Measurements from ENCODE around the gene SLC10A3. TPM values are rescaled to one million over a fixed set of nuclear protein-coding genes. Genes with fewer than 3 reads are reported as not detected.

Gene SLC10A3, protein sequence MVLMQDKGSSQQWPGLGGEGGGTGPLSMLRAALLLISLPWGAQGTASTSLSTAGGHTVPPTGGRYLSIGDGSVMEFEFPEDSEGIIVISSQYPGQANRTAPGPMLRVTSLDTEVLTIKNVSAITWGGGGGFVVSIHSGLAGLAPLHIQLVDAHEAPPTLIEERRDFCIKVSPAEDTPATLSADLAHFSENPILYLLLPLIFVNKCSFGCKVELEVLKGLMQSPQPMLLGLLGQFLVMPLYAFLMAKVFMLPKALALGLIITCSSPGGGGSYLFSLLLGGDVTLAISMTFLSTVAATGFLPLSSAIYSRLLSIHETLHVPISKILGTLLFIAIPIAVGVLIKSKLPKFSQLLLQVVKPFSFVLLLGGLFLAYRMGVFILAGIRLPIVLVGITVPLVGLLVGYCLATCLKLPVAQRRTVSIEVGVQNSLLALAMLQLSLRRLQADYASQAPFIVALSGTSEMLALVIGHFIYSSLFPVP
- 38.3 and 39.0 TPM in 2 replicates for total RNA-seq

GRCh38 chrX:154490414-154491083, at the start of gene SLC10A3:
Gene SLC10A3, minus strand, starts transcription at chrX:154490629. Its CDS starts 1,689 bp downstream, at chrX:154488940.

GRCh38 chrX:154515966-154516655, 25.7 kb upstream of the SLC10A3 start, which contains the start of gene FAM3A:
Gene FAM3A, minus strand, starts transcription at chrX:154516232. Its CDS starts 460 bp downstream, at chrX:154515772.

DNA sequence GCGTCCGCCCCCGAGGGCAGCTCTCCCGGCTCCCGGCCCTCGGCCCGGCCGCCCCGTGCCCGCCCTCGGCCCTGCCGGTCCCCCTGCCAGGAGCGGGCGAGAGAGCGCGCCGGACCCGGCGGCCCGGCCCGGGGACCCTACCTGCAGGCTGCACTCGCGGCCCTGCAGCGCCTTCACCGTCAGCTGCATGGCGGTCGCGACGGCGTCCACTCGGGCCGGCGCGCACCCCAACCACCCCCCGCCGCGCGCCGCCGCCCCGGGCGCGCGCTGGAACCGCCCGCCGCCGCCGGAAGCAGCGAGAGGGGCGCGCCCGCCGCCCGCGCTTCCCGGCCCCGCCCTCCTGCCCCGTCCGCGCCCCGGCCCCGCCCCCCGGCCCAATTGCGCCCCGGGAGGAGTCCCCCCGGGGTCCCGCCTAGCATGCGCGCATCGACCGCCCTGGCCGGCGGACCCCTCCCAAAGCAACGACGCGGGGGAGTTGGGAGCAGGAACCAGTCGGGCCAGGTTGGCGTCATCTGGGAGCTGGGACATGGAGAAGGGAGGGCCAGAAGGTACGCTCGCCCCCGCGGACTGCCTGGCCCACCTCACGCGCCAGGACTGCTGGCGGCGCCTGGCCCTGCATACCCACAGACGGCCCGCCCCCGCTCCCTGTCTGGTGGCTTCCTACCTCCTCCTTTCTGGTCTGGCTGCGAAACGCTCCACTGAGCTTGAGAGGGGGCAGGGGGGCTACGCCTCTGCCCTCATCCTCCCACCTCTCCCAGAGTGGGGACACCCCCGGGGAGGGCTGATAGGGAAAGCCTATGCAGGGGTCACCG, 3.8 kb downstream of the SLC10A3 start, which contains the start of gene UBL4A:
Gene UBL4A, minus strand, starts transcription at position 220 of the 812 bp plus-strand sequence. Its CDS starts 31 bp downstream, at position 189.

GRCh38 chrX:154478728-154479622, 11.5 kb downstream of the SLC10A3 start, which contains the start of gene LAGE3:
Gene LAGE3, minus strand, starts transcription at chrX:154479281. Its CDS starts 366 bp downstream, at chrX:154478915.

DNA sequence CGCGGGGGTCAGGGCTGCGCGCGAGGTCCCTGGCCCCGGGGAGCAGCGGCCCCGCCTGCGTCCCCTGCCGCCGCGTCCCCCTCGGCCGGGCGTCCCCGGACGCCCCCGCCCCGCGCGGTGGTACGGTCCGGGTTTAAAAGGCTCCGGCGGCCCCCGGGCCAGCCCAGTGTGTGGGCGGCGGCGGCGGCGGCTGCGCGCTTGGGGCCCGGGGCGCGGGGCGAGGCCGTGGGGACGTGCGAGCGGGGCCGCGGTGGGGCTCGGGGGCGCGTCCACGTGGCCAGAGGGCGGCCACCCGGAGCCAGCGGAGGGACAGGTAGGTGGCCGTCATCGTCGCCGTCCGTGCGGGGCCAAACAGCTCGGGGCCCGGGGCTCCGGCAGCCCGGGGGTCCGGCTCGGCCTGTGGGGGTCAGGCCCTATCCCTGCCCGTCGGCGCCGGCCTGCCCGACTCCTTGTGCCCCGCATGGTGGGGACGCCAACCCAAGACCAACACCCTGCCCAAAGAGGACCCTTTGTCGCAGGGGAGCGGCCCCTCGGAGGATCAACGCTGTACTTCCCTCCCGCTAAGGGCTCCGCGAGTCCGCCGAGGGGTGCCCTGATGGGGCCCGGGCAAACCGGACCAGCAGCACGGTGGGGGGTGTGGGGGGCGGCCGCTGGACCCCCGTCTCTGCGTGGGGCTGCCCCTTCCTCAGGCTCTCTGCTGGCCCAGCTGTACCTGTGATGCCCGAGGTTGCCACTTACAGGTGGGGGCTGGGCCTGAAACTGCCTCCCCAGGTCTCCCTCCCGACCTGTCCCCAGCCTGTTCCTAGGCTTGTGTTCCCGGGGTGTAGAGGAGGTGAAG, 32.1 kb downstream of the SLC10A3 start, which contains the start of gene PLXNA3:
Gene PLXNA3, plus strand, starts transcription at position 166 of the 838 bp plus-strand sequence. CDS start 1,903 bp downstream, outside the sequence.

DNA sequence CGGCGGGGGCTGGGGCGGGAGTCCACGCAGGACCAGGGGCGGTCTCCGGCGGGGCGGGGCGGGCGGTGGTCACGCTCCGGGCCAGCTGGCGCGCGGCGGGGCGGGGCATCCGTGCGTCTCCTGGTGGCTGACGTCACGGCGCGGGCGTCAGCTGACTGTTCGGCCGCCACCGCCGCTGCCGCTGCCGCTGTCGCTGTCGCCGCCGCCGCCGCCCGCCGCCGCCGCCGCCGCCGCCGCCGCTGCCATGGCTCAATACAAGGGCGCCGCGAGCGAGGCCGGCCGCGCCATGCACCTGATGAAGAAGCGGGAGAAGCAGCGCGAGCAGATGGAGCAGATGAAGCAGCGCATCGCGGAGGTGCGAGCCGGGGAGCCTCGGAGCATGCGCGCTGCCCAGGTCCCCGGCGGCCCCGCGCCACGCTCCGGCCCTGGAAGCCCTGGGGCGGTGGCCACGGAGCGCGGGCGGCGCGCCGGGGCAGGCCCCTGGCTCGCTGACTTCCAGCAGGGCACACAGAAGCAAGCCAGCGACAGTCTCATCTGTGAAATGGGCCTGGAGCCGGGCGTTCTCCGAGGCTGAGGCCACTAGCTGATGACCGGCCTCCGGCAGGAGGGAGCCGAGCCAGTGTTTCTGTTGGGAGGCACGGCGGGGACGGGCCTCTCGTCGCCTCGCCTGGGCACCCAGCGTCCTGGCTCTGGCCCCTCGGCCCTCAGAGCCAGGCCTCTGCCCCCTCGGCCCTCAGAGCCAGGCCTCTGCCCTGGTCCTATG, 46.3 kb downstream of the SLC10A3 start, which contains the start of gene FAM50A:
Gene FAM50A, plus strand, starts transcription at position 150 of the 763 bp plus-strand sequence. Its CDS starts 95 bp downstream, at position 245.

Other genes with a start within 250 kb of the SLC10A3 start
- gene OPN1MW3, start 233.0 kb downstream of the SLC10A3 start, total RNA-seq = not detected in 2 replicates
- gene TEX28, start 195.5 kb downstream of the SLC10A3 start, total RNA-seq = not detected in 2 replicates
- not detected in 2 replicates for gene TKTL1, start 194.8 kb downstream of the SLC10A3 start, total RNA-seq
- 1,383 and 1,552 TPM in 2 replicates for gene FLNA, start 116.0 kb downstream of the SLC10A3 start, total RNA-seq
- 62.3 and 71.4 TPM in 2 replicates for gene EMD, start 111.3 kb downstream of the SLC10A3 start, total RNA-seq
- gene RPL10, start 92.3 kb downstream of the SLC10A3 start, total RNA-seq = 7,010 and 8,148 TPM in 2 replicates
- 19.0 and 28.1 TPM in 2 replicates for gene DNASE1L1, start 81.4 kb downstream of the SLC10A3 start, total RNA-seq
- gene TAFAZZIN, start 79.1 kb downstream of the SLC10A3 start, total RNA-seq = 33.0 and 41.3 TPM in 2 replicates
- 23.0 and 31.1 TPM in 2 replicates for gene ATP6AP1, start 62.0 kb downstream of the SLC10A3 start, total RNA-seq
- gene GDI1, start 53.5 kb downstream of the SLC10A3 start, total RNA-seq = 63.6 and 107 TPM in 2 replicates
- gene FAM50A, start 46.5 kb downstream of the SLC10A3 start, total RNA-seq = 17.0 and 24.1 TPM in 2 replicates
- 2.2 and 10.8 TPM in 2 replicates for gene PLXNA3, start 32.3 kb downstream of the SLC10A3 start, total RNA-seq
- gene LAGE3, start 11.3 kb downstream of the SLC10A3 start, total RNA-seq = 42.2 and 56.3 TPM in 2 replicates
- gene UBL4A, start 4.0 kb downstream of the SLC10A3 start, total RNA-seq = 59.2 and 60.0 TPM in 2 replicates
- gene FAM3A, start 25.6 kb upstream of the SLC10A3 start, total RNA-seq = 34.8 and 50.1 TPM in 2 replicates
- gene G6PD, start 56.2 kb upstream of the SLC10A3 start, total RNA-seq = 61.3 and 77.4 TPM in 2 replicates
- 12.3 and 14.1 TPM in 2 replicates for gene IKBKG, start 57.0 kb upstream of the SLC10A3 start, total RNA-seq
- gene CTAG1A, start 94.5 kb upstream of the SLC10A3 start, total RNA-seq = not detected in 2 replicates
- not detected in 2 replicates for gene CTAG1B, start 128.7 kb upstream of the SLC10A3 start, total RNA-seq
- gene CTAG2, start 162.9 kb upstream of the SLC10A3 start, total RNA-seq = not detected in 2 replicates